GM12878 (cell line): ENCODE results near the gene ZAR1L. TPM values are rescaled to one million over a fixed set of nuclear protein-coding genes. Genes with fewer than 3 reads are reported as not detected.

Experiments
- ATAC-seq: fragments of 200-7000 bp; cut with Tn5 transposase; 3 replicates; pipeline ENCODE4 v1.9.1; 2020; ENCODE audit warnings: mild to moderate bottlenecking, moderate library complexity
- BruUV-seq: library from RNA; stranded (reverse); fragments of 400-500 nt; replicated peaks from 2 replicates; lab custom pipeline; 2021; lab: Mats Ljungman, UMichigan
- CTCF ChIA-PET: fragments of 300-600 bp; sonication (Branson Sonifier 250); formaldehyde crosslinking; extraction: SDS; loops from one replicate; lab custom pipeline; 2021; ENCODE audit warnings: inconsistent platforms; lab: Yijun Ruan, JAX
- POLR2A ChIA-PET: fragments of 350-600 bp; formaldehyde crosslinking; extraction: SDS; loops from one replicate; lab custom pipeline; 2021; ENCODE audit warnings: inconsistent platforms; lab: Charles Lee
- RAD21 ChIA-PET: fragments of 300-600 bp; sonication (Branson Sonifier 250); formaldehyde crosslinking; loops from one replicate; lab custom pipeline; 2023; ENCODE audit warnings: antibody characterized with exemption; ENCODE audit not compliant: unreplicated experiment; lab: Charles Lee
- SMC1A ChIA-PET: fragments of 300-600 bp; sonication (Branson Sonifier 250); formaldehyde crosslinking; loops from one replicate; lab custom pipeline; 2023; ENCODE audit not compliant: unreplicated experiment, uncharacterized antibody; lab: Charles Lee
- DNase-seq: peaks from one replicate; pipeline ENCODE4 v3.0.0-alpha.2; 2011; ENCODE audit warnings: low read depth, low spot score
- FAIRE-seq: peaks from 3 replicates; lab custom pipeline; 2011; peaks lifted over from hg19 to GRCh38; lab: Jason Lieb, UNC
- H2AFZ ChIP-seq: 2 replicates; pipeline ENCODE4 v1.6.0; 2011; ENCODE audit warnings: low read depth, low read length, control low read depth; ENCODE audit not compliant: control insufficient read depth
- H3K27ac ChIP-seq: 2 replicates; pipeline ENCODE4 v1.5.1; 2011; ENCODE audit warnings: control low read depth; ENCODE audit not compliant: control insufficient read depth, insufficient read depth
- H3K27me3 ChIP-seq, 2 experiments: replicated peaks in 1 of 2; 2 replicates each; pipeline versions ENCODE4 v1.6.0 to v1.6.1; 2011; ENCODE audit warnings: low read length in 1 of 2; ENCODE audit not compliant: control insufficient read depth in 2 of 2, insufficient read depth in 2 of 2
- H3K36me3 ChIP-seq, 2 experiments: 2 replicates each; pipeline ENCODE4 v1.5.1; 2011; ENCODE audit warnings: low read length in 1 of 2; ENCODE audit not compliant: control insufficient read depth in 2 of 2, insufficient read depth in 2 of 2
- H3K4me1 ChIP-seq: 2 replicates; pipeline ENCODE4 v1.6.1; 2011; ENCODE audit warnings: mild to moderate bottlenecking, low read length, moderate library complexity, mixed read lengths; ENCODE audit not compliant: control insufficient read depth, insufficient read depth
- H3K4me2 ChIP-seq: 2 replicates; pipeline ENCODE4 v1.6.0; 2011; ENCODE audit warnings: control low read depth; ENCODE audit not compliant: control insufficient read depth, insufficient read depth
- H3K4me3 ChIP-seq: fragments of 200-600 bp; sonication (generic); 2 replicates; pipeline ENCODE4 v1.5.1; 2016
- H3K79me2 ChIP-seq: 2 replicates; pipeline ENCODE4 v1.6.0; 2011; ENCODE audit warnings: low read length; ENCODE audit not compliant: control insufficient read depth, insufficient read depth
- H3K9ac ChIP-seq: 2 replicates; pipeline ENCODE4 v1.8.0; 2011; ENCODE audit warnings: low read length, control low read depth, mixed read lengths; ENCODE audit not compliant: control insufficient read depth, insufficient read depth
- H3K9me3 ChIP-seq: replicated peaks from 3 replicates; pipeline ENCODE4 v1.5.1; 2011; ENCODE audit warnings: mild to moderate bottlenecking, low read length; ENCODE audit not compliant: control insufficient read depth, insufficient read depth
- H4K20me1 ChIP-seq: 2 replicates; pipeline ENCODE4 v1.6.0; 2011; ENCODE audit not compliant: control insufficient read depth, insufficient read depth
- ATF7 ChIP-seq: fragments of 450-650 bp; IDR thresholded peaks from 2 replicates; pipeline ENCODE4 v1.6.1; 2016; ENCODE audit warnings: low read depth, mild to moderate bottlenecking
- CEBPB ChIP-seq, 2 experiments: fragments of 150-350 bp in 1 of 2; IDR thresholded peaks; 2 replicates each; pipeline ENCODE4 v1.6.1; 2012 to 2014; ENCODE audit warnings: low read depth in 2 of 2, low read length in 2 of 2, borderline replicate concordance in 1 of 2, inconsistent platforms in 1 of 2
- CHD2 ChIP-seq: IDR thresholded peaks from 2 replicates; pipeline ENCODE4 v1.6.1; 2011; ENCODE audit warnings: low read depth, low read length, improper control_type of control experiment, borderline replicate concordance
- CHD4 ChIP-seq: fragments of 200-600 bp; sonication (generic); IDR thresholded peaks from 2 replicates; pipeline ENCODE4 v1.6.1; 2016; ENCODE audit warnings: mild to moderate bottlenecking
- E2F8 ChIP-seq: fragments of 450-650 bp; IDR thresholded peaks from 2 replicates; pipeline ENCODE4 v1.6.1; 2018; ENCODE audit warnings: mild to moderate bottlenecking, low read depth, moderate library complexity; ENCODE audit not compliant: partially characterized antibody
- JUNB ChIP-seq: IDR thresholded peaks from 2 replicates; pipeline ENCODE4 v1.6.1; 2016; ENCODE audit warnings: antibody characterized with exemption, mild to moderate bottlenecking
- NR2F1 ChIP-seq: fragments of 450-650 bp; conservative IDR thresholded peaks from 2 replicates; pipeline ENCODE4 v1.6.1; 2017; ENCODE audit warnings: mild to moderate bottlenecking
- NRF1 ChIP-seq: conservative IDR thresholded peaks from 2 replicates; pipeline ENCODE4 v1.6.1; 2011; ENCODE audit warnings: mild to moderate bottlenecking, low read depth, low read length, improper control_type of control experiment
- ZNF687 ChIP-seq: fragments of 450-650 bp; IDR thresholded peaks from 2 replicates; pipeline ENCODE4 v1.6.1; 2017; ENCODE audit warnings: mild to moderate bottlenecking, moderate library complexity
- WGBS: methylation state at CpG from one replicate; pipeline ENCODE4 v1.1.6; 2016; ENCODE audit warnings: low lambda C conversion rate; ENCODE audit not compliant: insufficient replicate concordance, insufficient coverage; ENCODE audit errors: missing lambda C conversion rate; 5-methylcytosine and 5-hydroxymethylcytosine counted together
- in situ Hi-C: fragments of 300-500 bp; cut with MboI; formaldehyde crosslinking; loops from 9 replicates; pipeline ENCODE4 v1.14.3; 2018; ENCODE audit warnings: mixed read lengths
- intact Hi-C: fragments of 100-400 bp; cut with micrococcal nuclease; formaldehyde crosslinking; loops from one replicate; pipeline ENCODE4 v1.14.2; 2022; ENCODE audit not compliant: unreplicated experiment
- polyA plus RNA-seq, 11 experiments: library from polyadenylated mRNA; depleted of rRNA in 4 of 11; unstranded in 6 of 11; stranded (reverse) in 5 of 11; fragments of >200 nt; fragmentation: Nextera tagmentation in 4 of 11; fragmentation: Illumina TruSeq in 1 of 11; extraction: Ambion mirVana in 4 of 11; extraction: Trizol in 1 of 11; gene quantifications; 1 replicate in 1 of 11; 2 replicates in 10 of 11; pipeline versions ENCODE4 v1.2.1 to v1.2.3, GENCODE V29; 2011 to 2016; ENCODE audit warnings: inconsistent platforms in 2 of 11, missing spikeins in 2 of 11, low read depth in 1 of 11
- total RNA-seq, 4 experiments: library from RNA; depleted of rRNA in 3 of 4; stranded (reverse); fragments of >200 nt in 3 of 4; fragmentation: Illumina TruSeq in 1 of 4; extraction: Trizol in 1 of 4; gene quantifications; 2 replicates each; pipeline versions ENCODE4 v1.2.1 to v1.2.3, GENCODE V29; 2013 to 2021

Gene ZAR1L
- total and polyA plus RNA-seq, 10 of the 15 experiments (the other 5 are each of a cell fraction or from before 2014, with no cell fraction given) = 0.05 to 0.34 (median 0.17) TPM; not detected in 6

DNA sequence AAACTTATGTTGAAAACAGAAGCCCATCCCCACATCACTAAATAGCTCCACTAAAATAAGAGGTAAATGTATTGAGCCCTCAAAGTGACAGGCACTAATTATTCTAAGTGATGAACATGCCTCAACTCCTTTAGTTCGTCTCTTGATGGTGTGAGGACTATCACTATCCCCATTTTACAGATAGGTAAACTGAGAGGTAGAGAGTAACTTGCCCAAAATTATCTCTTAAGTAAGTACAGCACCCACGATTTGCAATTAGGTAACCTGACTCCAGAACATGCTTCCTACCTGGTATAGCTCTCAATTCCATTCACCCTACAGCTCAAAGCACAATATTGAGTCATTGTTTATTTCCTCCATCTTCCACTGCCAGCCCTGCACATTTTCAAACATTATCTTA, 12.7 kb downstream of the ZAR1L start:
- Histone ChIP-seq H3K27ac (no peak overlapping the region), H3K27me3 (peaks cover 5 to 16% of the 10 kb centered on the region in 2 experiments; a peak in 3 of 4 replicates), H3K4me3 (no peak overlapping the region), H3K79me2 (no peaks in the 10 kb centered on the region), H3K4me1 (no peaks in the 10 kb centered on the region), H3K9me3 (no peaks in the 10 kb centered on the region), H2AFZ (no peak overlapping the region)
- WGBS = 0% methylated on average over 2 of the region's 2 CpGs
- in situ Hi-C loops = no loop called here
- DNase-seq = no peak
- no TSS peak for BruUV-seq
- no peak for FAIRE-seq
- SMC1A ChIA-PET = no interaction called here
- TF ChIP-seq CHD2 = no peak
- no peak for TF ChIP-seq CHD4
- TF ChIP-seq JUNB = no peak
- no peak for TF ChIP-seq NRF1
- TF ChIP-seq ZNF687 = no peak
- no peak for TF ChIP-seq CEBPB (IDR thresholded peaks at IDR 0.05; ENCODE audit: borderline replicate concordance in 1 of 2, low read depth in 2 of 2, low read length in 2 of 2)
- TF ChIP-seq E2F8 = no peak
- TF ChIP-seq ATF7 = no peak
- TF ChIP-seq NR2F1 = no peak
- TF ChIP-seq, all 136 proteins: peak for 0
- RAD21 ChIA-PET = no interaction called here
- no peaks in the 10 kb centered on the region for H4K20me1 ChIP-seq
- CTCF ChIA-PET = interaction anchor here (1.4 to 1.5 kb wide), 2 partner anchors 14 to 392 kb away, joined by 4 to 6 read pairs; no protein-coding TSS in a partner anchor
- no peak overlapping the region for H3K4me2 ChIP-seq
- no peak overlapping the region for H3K9ac ChIP-seq
- no peak for ATAC-seq
- POLR2A ChIA-PET = no interaction called here
- no peaks in the 10 kb centered on the region for H3K36me3 ChIP-seq
- intact Hi-C loops = no loop called here
